CD14-positive monocyte (primary cell): ENCODE measurements around the gene NPAS2. TPM values are rescaled to one million over a fixed set of nuclear protein-coding genes. Genes with fewer than 3 reads are reported as not detected.

Experiments used
- DNase-seq, 3 donors: peaks; one replicate each; pipeline ENCODE4 v3.0.0-alpha.2; 2011 to 2022
- H2AFZ ChIP-seq: 2 replicates; pipeline ENCODE4 v1.6.0; 2012; ENCODE audit warnings: mild to moderate bottlenecking, low read depth, low read length, inconsistent platforms; ENCODE audit not compliant: insufficient read depth, poor library complexity, severe bottlenecking
- H3K27ac ChIP-seq, 2 donors: 1 replicate in 1 of 2; 2 replicates in 1 of 2; pipeline ENCODE4 v1.5.1; 2012 to 2013; ENCODE audit warnings: low read length in 2 of 2, control low read depth in 1 of 2, inconsistent platforms in 1 of 2, low read depth in 1 of 2, mild to moderate bottlenecking in 1 of 2
- H3K27me3 ChIP-seq, 2 donors: one replicate each; pipeline versions ENCODE4 v1.6.0 to v1.6.1; 2011 to 2013; ENCODE audit warnings: low read length in 2 of 2; ENCODE audit not compliant: control insufficient read depth in 2 of 2, insufficient read depth in 2 of 2
- H3K36me3 ChIP-seq, 2 donors: replicated peaks in 1 of 2; 1 replicate in 1 of 2; 2 replicates in 1 of 2; pipeline versions ENCODE4 v1.5.1 to v1.6.1; 2012 to 2013; ENCODE audit warnings: low read length in 2 of 2, control low read depth in 1 of 2, inconsistent platforms in 1 of 2, mild to moderate bottlenecking in 1 of 2; ENCODE audit not compliant: insufficient read depth in 2 of 2, control insufficient read depth in 1 of 2
- H3K4me1 ChIP-seq, 2 donors: 1 replicate in 1 of 2; 2 replicates in 1 of 2; pipeline versions ENCODE4 v1.5.1 to v1.6.1; 2012 to 2013; ENCODE audit warnings: low read length in 2 of 2, control low read depth in 1 of 2, inconsistent platforms in 1 of 2, mild to moderate bottlenecking in 1 of 2, moderate library complexity in 1 of 2; ENCODE audit not compliant: insufficient read depth in 2 of 2, control insufficient read depth in 1 of 2
- H3K4me2 ChIP-seq: replicated peaks from 2 replicates; pipeline ENCODE3; 2012; ENCODE audit warnings: low read length, moderate library complexity, mild to moderate bottlenecking; ENCODE audit not compliant: poor library complexity, severe bottlenecking; ENCODE audit errors: extremely low read depth
- H3K4me3 ChIP-seq, 3 experiments: fragments of 200-600 bp in 1 of 3; sonication (generic) in 1 of 3; replicated peaks in 1 of 3; 1 replicate in 2 of 3; 2 replicates in 1 of 3; pipeline ENCODE4 v1.5.1; 2011 to 2013; ENCODE audit warnings: low read length in 3 of 3, mild to moderate bottlenecking in 3 of 3, control low read depth in 2 of 3, low read depth in 2 of 3, inconsistent platforms in 1 of 3, moderate library complexity in 1 of 3
- H3K79me2 ChIP-seq: 2 replicates; pipeline ENCODE4 v1.6.0; 2012; ENCODE audit warnings: mild to moderate bottlenecking, control low read depth, inconsistent platforms, low read length, moderate library complexity; ENCODE audit not compliant: insufficient read depth
- H3K9ac ChIP-seq: 2 replicates; pipeline ENCODE4 v1.6.0; 2017; ENCODE audit warnings: low read length, mild to moderate bottlenecking; ENCODE audit not compliant: insufficient read depth, poor library complexity, severe bottlenecking
- H3K9me3 ChIP-seq, 2 donors: replicated peaks in 1 of 2; 1 replicate in 1 of 2; 2 replicates in 1 of 2; pipeline versions ENCODE4 v1.5.1 to v1.6.1; 2012 to 2013; ENCODE audit warnings: low read length in 2 of 2, control low read depth in 1 of 2; ENCODE audit not compliant: control insufficient read depth in 1 of 2, insufficient read depth in 1 of 2
- H4K20me1 ChIP-seq: 2 replicates; pipeline ENCODE4 v1.6.0; 2012; ENCODE audit warnings: mild to moderate bottlenecking, low read length, control low read depth, moderate library complexity; ENCODE audit not compliant: insufficient read depth
- H3K27ac Mint-ChIP-seq, 7 donors: one replicate each; pipeline ENCODE4 v1.8.0; 2020; ENCODE audit warnings: mild to moderate bottlenecking in 7 of 7, mixed read lengths in 7 of 7, moderate library complexity in 6 of 7, inconsistent platforms in 2 of 7
- H3K27me3 Mint-ChIP-seq, 3 donors: one replicate each; pipeline ENCODE4 v1.8.0; 2021 to 2022; ENCODE audit warnings: low read depth in 3 of 3, mild to moderate bottlenecking in 3 of 3, mixed read lengths in 3 of 3, moderate library complexity in 3 of 3, inconsistent platforms in 1 of 3
- H3K36me3 Mint-ChIP-seq, 2 donors: one replicate each; pipeline ENCODE4 v1.8.0; 2020; ENCODE audit warnings: mixed read lengths in 2 of 2, inconsistent platforms in 1 of 2, mild to moderate bottlenecking in 1 of 2
- H3K4me1 Mint-ChIP-seq: one replicate; pipeline ENCODE4 v1.8.0; 2020; ENCODE audit warnings: mild to moderate bottlenecking, mixed read lengths
- H3K4me3 Mint-ChIP-seq, 2 donors: one replicate each; pipeline ENCODE4 v1.8.0; 2020; ENCODE audit warnings: mild to moderate bottlenecking in 2 of 2, mixed read lengths in 2 of 2, moderate library complexity in 1 of 2
- H3K9me3 Mint-ChIP-seq, 7 donors: one replicate each; pipeline ENCODE4 v1.8.0; 2020 to 2022; ENCODE audit warnings: mixed read lengths in 7 of 7, mild to moderate bottlenecking in 6 of 7, moderate library complexity in 6 of 7, inconsistent platforms in 2 of 7
- CTCF ChIP-seq: fragments of 200-600 bp; IDR thresholded peaks from one replicate; pipeline ENCODE4 v1.8.0; 2022; ENCODE audit warnings: antibody characterized with exemption, mild to moderate bottlenecking
- WGBS: methylation state at CpG from one replicate; pipeline ENCODE4 v1.1.5; 2013; ENCODE audit warnings: missing lambda C conversion rate; ENCODE audit not compliant: insufficient coverage; 5-methylcytosine and 5-hydroxymethylcytosine counted together
- intact Hi-C, 2 donors: fragments of 100-400 bp; cut with micrococcal nuclease; formaldehyde crosslinking; loops; one replicate each; pipeline versions ENCODE4 v1.15.0 to v1.15.1; 2023
- polyA plus RNA-seq, 3 donors: library from polyadenylated mRNA; depleted of rRNA in 1 of 3; unstranded in 2 of 3; stranded (reverse) in 1 of 3; fragments of 300-500 nt in 2 of 3; fragments of >200 nt in 1 of 3; fragmentation: Illumina TruSeq in 2 of 3; gene quantifications; 1 replicate in 2 of 3; 2 replicates in 1 of 3; pipeline ENCODE4 v1.2.3, GENCODE V29; 2012 to 2021

The NPAS2 gene
- polyA plus RNA-seq, 3 donors: not detected

DNA sequence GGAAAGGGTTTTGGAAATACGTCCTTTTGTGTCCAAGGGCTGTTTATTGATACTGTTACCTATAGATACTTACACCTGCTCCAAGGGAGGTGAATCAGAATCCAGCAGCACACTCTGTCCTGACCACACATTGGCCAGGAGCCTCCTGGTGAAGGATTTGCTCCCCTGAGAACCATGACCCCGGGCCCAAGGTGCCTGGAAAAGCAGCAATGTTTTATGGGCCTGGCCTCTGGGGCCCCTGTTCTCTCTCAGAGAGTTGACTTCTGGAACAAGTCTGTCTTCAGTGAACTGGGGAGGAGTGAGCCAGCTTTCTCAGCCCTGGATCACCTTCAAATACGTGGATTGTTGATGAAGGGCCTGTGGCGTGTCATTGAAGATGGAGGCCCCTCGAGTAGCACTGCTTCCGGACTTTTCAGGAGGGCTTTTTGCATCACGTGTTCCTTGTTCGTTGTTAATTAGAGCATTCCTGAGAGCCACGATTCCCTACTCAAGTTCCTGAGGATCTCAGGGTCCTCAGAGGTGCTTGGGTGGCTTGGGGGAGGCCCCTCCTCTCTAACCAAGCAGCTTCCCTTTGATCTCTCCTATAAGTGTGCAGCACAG, 103.6 kb downstream of the NPAS2 start:
- H3K4me1 ChIP-seq: no peaks in the 10 kb centered on the region
- no peaks in the 10 kb centered on the region for H3K36me3 Mint-ChIP-seq
- TF ChIP-seq CTCF: no peak
- 96% methylated on average over 7 of the region's 9 CpGs for WGBS
- no peak overlapping the region for H3K27ac ChIP-seq
- no peaks in the 10 kb centered on the region for H3K79me2 ChIP-seq
- peaks cover 5 to 11% (median 6%) of the 10 kb centered on the region in 3 donors for H3K27me3 Mint-ChIP-seq
- H3K4me3 ChIP-seq: no peak overlapping the region
- H2AFZ ChIP-seq: no peak overlapping the region
- H3K9me3 ChIP-seq: no peaks in the 10 kb centered on the region
- H3K27me3 ChIP-seq: no peaks in the 10 kb centered on the region
- no peak overlapping the region for H3K4me2 ChIP-seq
- no peak overlapping the region for H3K4me3 Mint-ChIP-seq
- DNase-seq: no peak
- no peak overlapping the region for H3K27ac Mint-ChIP-seq
- H3K4me1 Mint-ChIP-seq: peaks cover 2% of the 10 kb centered on the region
- intact Hi-C loops: no loop called here
- peaks cover 0 to 2% (median 0%) of the 10 kb centered on the region in 7 donors for H3K9me3 Mint-ChIP-seq
- no peak overlapping the region for H3K9ac ChIP-seq
- H4K20me1 ChIP-seq: no peaks in the 10 kb centered on the region
- H3K36me3 ChIP-seq: no peaks in the 10 kb centered on the region

DNA sequence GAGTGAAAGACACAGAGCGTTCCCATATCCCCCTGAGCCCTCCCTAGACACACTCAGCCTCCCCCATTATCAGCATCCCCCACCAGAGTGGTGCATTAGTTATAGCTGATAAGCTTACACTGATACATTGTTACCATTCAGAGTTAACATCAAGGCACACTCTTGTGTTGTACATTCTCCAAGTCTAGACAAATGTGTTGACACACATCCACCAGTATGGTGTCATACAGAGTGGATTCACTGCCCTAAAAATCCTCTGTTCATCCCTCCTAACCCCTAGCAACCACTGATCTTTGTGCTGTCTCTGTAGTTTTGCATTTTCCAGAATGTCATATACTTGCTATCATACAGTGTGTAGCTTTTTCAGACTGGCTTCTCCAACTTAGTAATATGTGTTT, 104.2 kb downstream of the NPAS2 start:
- Mint-ChIP-seq H3K27me3 (peaks cover 5 to 11% (median 9%) of the 10 kb centered on the region in 3 donors), H3K4me1 (peaks cover 2% of the 10 kb centered on the region), H3K36me3 (no peaks in the 10 kb centered on the region), H3K9me3 (peaks cover 0 to 2% (median 0%) of the 10 kb centered on the region in 7 donors), H3K27ac (no peak overlapping the region), H3K4me3 (no peak overlapping the region)
- no peaks in the 10 kb centered on the region for H3K9me3 ChIP-seq
- no CpG with 5 or more reads among the region's 1 CpG for WGBS
- no peak for TF ChIP-seq CTCF
- H3K27ac ChIP-seq: no peak overlapping the region
- H3K4me3 ChIP-seq: no peak overlapping the region
- H3K4me2 ChIP-seq: no peak overlapping the region
- H3K27me3 ChIP-seq: no peaks in the 10 kb centered on the region
- H2AFZ ChIP-seq: no peak overlapping the region
- no peak overlapping the region for H3K9ac ChIP-seq
- H3K36me3 ChIP-seq: no peaks in the 10 kb centered on the region
- no peak for DNase-seq
- no peaks in the 10 kb centered on the region for H3K79me2 ChIP-seq
- H3K4me1 ChIP-seq: no peaks in the 10 kb centered on the region
- no peaks in the 10 kb centered on the region for H4K20me1 ChIP-seq
- intact Hi-C loops: no loop called here
